ENCODE measurements around the gene APBA1. TPM values are rescaled to one million over a fixed set of nuclear protein-coding genes. Genes with fewer than 3 reads are reported as not detected.

The APBA1 gene
- total and polyA plus RNA-seq, 9 of the 15 experiments (the other 6 are each of a cell fraction or from before 2014, with no cell fraction given) = 0.01 to 0.02 TPM; not detected in 7

DNA sequence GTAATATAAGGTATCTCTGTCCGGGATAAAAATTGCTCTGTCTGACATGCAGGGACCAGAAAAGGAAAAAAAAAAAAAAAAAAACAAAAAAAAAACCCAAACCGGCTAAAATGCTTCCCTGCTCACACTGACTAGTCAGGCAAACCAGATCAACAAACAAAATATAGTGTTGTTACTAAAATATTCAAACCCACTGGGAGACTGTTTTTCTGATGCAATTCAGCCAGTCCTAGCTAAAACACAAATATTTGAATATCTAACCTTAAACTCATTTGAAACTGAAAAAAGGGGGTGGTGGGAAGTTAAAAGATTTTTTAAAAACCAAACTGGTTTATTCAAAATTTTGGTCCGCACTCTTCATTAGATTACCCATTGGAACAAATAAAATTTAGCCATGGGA is 61.0 kb downstream of the APBA1 start (continued):
- TF ChIP-seq SP2 (IDR thresholded peaks at IDR 0.05; ENCODE audit: extremely low read depth, low read depth, low read length, poor library complexity, severe bottlenecking) (no peak), ZNF449 (CRISPR knock-in tag; IDR thresholded peaks at IDR 0.05) (no peak), MEIS2 (IDR thresholded peaks at IDR 0.05; ENCODE audit: partially characterized antibody) (no peak), HMG20B (CRISPR knock-in tag; IDR thresholded peaks at IDR 0.05) (no peak), ZNF280B (CRISPR knock-in tag; IDR thresholded peaks at IDR 0.05) (no peak), ESRRA (IDR thresholded peaks at IDR 0.05; ENCODE audit: borderline replicate concordance, low read depth) (no peak), SREBF2 (CRISPR knock-in tag; IDR thresholded peaks at IDR 0.05) (no peak), CHD4 (IDR thresholded peaks at IDR 0.05; ENCODE audit: insufficient read depth, insufficient replicate concordance, low read depth, low read length, poor library complexity, severe bottlenecking) (no peak), NR2C1 (IDR thresholded peaks at IDR 0.05) (no peak), NR2C1 (tag; IDR thresholded peaks at IDR 0.05) (no peak)
- TF ChIP-seq, protein P1, sequence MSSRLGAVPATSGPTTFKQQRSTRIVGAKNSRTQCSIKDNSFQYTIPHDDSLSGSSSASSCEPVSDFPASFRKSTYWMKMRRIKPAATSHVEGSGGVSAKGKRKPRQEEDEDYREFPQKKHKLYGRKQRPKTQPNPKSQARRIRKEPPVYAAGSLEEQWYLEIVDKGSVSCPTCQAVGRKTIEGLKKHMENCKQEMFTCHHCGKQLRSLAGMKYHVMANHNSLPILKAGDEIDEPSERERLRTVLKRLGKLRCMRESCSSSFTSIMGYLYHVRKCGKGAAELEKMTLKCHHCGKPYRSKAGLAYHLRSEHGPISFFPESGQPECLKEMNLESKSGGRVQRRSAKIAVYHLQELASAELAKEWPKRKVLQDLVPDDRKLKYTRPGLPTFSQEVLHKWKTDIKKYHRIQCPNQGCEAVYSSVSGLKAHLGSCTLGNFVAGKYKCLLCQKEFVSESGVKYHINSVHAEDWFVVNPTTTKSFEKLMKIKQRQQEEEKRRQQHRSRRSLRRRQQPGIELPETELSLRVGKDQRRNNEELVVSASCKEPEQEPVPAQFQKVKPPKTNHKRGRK (tag; IDR thresholded peaks at IDR 0.05) = no peak
- TF ChIP-seq, protein P2, sequence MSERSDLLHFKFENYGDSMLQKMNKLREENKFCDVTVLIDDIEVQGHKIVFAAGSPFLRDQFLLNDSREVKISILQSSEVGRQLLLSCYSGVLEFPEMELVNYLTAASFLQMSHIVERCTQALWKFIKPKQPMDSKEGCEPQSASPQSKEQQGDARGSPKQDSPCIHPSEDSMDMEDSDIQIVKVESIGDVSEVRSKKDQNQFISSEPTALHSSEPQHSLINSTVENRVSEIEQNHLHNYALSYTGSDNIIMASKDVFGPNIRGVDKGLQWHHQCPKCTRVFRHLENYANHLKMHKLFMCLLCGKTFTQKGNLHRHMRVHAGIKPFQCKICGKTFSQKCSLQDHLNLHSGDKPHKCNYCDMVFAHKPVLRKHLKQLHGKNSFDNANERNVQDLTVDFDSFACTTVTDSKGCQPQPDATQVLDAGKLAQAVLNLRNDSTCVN (CRISPR knock-in tag; IDR thresholded peaks at IDR 0.05) = no peak
